Choroid plexus epithelial cell (primary cell): ENCODE results near the gene TRIM26.
"Not testable (repeated sequence)": the region's sequence is repeated elsewhere in the genome, so short reads cannot be mapped to it uniquely, and the experiment has no call there.

Experiments
- DNase-seq: peaks from one replicate; pipeline ENCODE4 v3.0.0-alpha.2; 2010; ENCODE audit warnings: low read depth
- H3K4me3 ChIP-seq: 2 replicates; pipeline ENCODE4 v1.5.1; 2011; ENCODE audit warnings: low read depth, mild to moderate bottlenecking, control low read depth, low read length, moderate library complexity
- CTCF ChIP-seq: conservative IDR thresholded peaks from 2 replicates; pipeline ENCODE4 v1.5.1; 2011; ENCODE audit warnings: low read depth, mild to moderate bottlenecking, control low read depth, inconsistent platforms, low read length, moderate library complexity

The TRIM26 gene

GRCh38 chr6:30238178-30238795 lies 25.1 kb upstream of the TRIM26 start:
- H3K4me3 ChIP-seq = no peak overlapping the region
- DNase-seq = peak; percentile 59
- peak; percentile 68 for TF ChIP-seq CTCF

- no peak for DNase-seq
- no peak overlapping the region for H3K4me3 ChIP-seq
- TF ChIP-seq CTCF = no peak
Measured at GRCh38 chr6:30234356-30234755, 21.1 kb upstream of the TRIM26 start.

GRCh38 chr6:30231067-30231466 lies 17.9 kb upstream of the TRIM26 start:
- no peak overlapping the region for H3K4me3 ChIP-seq
- TF ChIP-seq CTCF = no peak
- no peak for DNase-seq

- DNase-seq = no peak
- H3K4me3 ChIP-seq = no peak overlapping the region
- no peak for TF ChIP-seq CTCF
Measured at GRCh38 chr6:30227763-30228487, 14.7 kb upstream of the TRIM26 start.

- no peak overlapping the region for H3K4me3 ChIP-seq
- TF ChIP-seq CTCF = no peak
- DNase-seq = no peak
Measured at GRCh38 chr6:30227242-30227722, 14.1 kb upstream of the TRIM26 start.

GRCh38 chr6:30223339-30223738 lies 10.1 kb upstream of the TRIM26 start:
- no peak overlapping the region for H3K4me3 ChIP-seq
- no peak for TF ChIP-seq CTCF

GRCh38 chr6:30221956-30222355 lies 8.8 kb upstream of the TRIM26 start:
- H3K4me3 ChIP-seq, DNase-seq: not testable (repeated sequence)

More at GRCh38 chr6:30223339-30223738, 10.1 kb upstream of the TRIM26 start:
- DNase-seq = no peak

- DNase-seq, H3K4me3 ChIP-seq: not testable (repeated sequence)
Measured at GRCh38 chr6:30221395-30221794, 8.2 kb upstream of the TRIM26 start.
